WERI-Rb-1 (cell line): ENCODE measurements around the gene LYL1.
A peak's percentile ranks its signal among the peaks of the same experiment; 100 is the strongest.

Experiments used
- DNase-seq: peaks from one replicate; pipeline ENCODE4 v3.0.0-alpha.2; 2020
- H3K27ac ChIP-seq: fragments of 250-450 bp; sonication (Bioruptor Pico); 2 replicates; pipeline ENCODE4 v1.5.1; 2020; ENCODE audit warnings: mild to moderate bottlenecking, moderate library complexity
- H3K27me3 ChIP-seq: fragments of 250-450 bp; sonication (Bioruptor Pico); 2 replicates; pipeline ENCODE4 v1.5.1; 2021; ENCODE audit warnings: mild to moderate bottlenecking, low read depth, moderate library complexity; ENCODE audit not compliant: insufficient read depth, severe bottlenecking
- H3K36me3 ChIP-seq: fragments of 250-450 bp; sonication (Bioruptor Pico); 2 replicates; pipeline ENCODE4 v1.5.1; 2020; ENCODE audit warnings: mild to moderate bottlenecking, moderate library complexity
- H3K4me3 ChIP-seq: 2 replicates; pipeline ENCODE4 v1.5.1; 2011; ENCODE audit warnings: low read depth, mild to moderate bottlenecking, control low read depth, low read length
- H3K9me3 ChIP-seq: fragments of 250-450 bp; sonication (Bioruptor Pico); 2 replicates; pipeline ENCODE4 v1.5.1; 2021; ENCODE audit warnings: mild to moderate bottlenecking, moderate library complexity; ENCODE audit not compliant: severe bottlenecking
- TF ChIP-seq, protein P1 (sequence below): IDR thresholded peaks from 2 replicates; pipeline ENCODE4 v1.5.1; 2011; ENCODE audit warnings: low read depth, mild to moderate bottlenecking, control low read depth, inconsistent platforms, low read length

The LYL1 gene

DNA sequence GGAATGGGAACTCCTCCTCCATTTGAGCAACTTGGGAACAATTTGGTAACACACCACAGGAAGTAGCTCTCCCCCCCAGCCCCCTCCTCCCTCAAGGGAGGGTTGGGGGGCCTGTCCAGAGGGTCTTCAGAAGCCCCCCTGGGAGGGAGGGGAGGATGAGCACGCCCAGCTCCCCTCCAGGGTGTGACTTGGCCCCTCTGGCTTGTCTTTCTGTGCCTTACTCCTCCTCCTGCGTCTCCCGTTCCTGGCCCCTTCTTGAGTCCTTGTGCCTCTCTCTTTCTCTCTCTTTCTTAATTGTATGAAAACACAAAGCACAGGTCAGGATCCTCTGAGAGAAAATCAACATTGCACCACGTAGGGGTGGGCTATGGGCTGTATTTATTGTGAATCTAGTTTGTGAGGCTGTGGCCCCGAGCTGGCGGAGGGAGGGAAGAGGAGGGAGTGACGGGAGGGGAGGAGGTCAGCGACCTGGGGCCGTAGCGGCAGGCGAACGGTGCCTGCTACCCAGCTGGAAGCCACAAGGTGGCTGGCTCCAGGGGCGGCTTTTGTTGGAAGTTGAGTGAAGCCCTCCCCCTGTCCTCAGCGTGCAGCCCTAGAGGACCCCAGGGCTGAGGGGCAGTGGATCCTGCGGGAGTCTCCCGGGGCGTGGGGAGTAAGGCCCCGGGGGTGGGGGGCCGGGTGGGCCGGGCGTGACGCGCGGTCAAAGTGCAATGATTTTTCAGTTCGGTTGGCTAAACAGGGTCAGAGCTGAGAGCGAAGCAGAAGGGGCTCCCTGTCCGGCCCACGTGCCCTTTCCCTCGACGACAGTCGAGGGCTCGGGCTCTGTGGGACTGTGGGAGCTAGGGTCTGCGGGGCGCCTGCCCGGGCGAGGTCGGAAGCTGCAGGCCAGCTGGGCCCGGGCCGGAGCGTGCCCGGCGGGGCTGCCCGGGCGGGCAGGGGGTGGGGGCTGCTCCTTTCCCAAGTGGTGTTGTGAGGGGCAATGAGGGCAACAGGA, 6.4 kb downstream of the LYL1 start:
- Histone ChIP-seq H3K9me3 (no peaks in the 10 kb centered on the region), H3K4me3 (no peak overlapping the region), H3K36me3 (no peaks in the 10 kb centered on the region), H3K27me3 (no peaks in the 10 kb centered on the region), H3K27ac (peak overlapping the region; percentile 14; the same call in 1 of the 2 replicates)
- peak; percentile 71 for DNase-seq
- TF ChIP-seq, protein P1, sequence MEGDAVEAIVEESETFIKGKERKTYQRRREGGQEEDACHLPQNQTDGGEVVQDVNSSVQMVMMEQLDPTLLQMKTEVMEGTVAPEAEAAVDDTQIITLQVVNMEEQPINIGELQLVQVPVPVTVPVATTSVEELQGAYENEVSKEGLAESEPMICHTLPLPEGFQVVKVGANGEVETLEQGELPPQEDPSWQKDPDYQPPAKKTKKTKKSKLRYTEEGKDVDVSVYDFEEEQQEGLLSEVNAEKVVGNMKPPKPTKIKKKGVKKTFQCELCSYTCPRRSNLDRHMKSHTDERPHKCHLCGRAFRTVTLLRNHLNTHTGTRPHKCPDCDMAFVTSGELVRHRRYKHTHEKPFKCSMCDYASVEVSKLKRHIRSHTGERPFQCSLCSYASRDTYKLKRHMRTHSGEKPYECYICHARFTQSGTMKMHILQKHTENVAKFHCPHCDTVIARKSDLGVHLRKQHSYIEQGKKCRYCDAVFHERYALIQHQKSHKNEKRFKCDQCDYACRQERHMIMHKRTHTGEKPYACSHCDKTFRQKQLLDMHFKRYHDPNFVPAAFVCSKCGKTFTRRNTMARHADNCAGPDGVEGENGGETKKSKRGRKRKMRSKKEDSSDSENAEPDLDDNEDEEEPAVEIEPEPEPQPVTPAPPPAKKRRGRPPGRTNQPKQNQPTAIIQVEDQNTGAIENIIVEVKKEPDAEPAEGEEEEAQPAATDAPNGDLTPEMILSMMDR: peak; percentile 48

DNA sequence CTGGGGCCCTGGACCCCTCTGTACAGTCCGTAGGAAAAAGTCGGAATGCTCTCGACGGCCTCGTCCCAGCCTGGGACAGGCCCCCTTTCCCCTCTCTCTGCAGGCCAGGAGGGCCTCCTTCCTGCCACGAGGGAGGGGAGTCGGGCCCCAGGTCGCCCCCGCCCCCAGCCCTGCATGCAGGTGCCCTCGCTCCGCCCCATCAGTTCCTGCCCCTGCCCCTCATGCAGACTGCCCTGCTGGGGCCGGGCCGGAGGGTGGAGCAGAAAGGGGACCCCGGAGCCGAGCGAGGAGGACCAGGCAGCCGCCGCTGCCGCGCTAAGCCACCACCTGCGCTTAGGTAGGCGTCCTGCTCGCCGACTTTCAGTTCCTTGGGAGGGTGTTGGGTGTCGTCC, 7.3 kb downstream of the LYL1 start:
- Histone ChIP-seq H3K9me3 (no peaks in the 10 kb centered on the region), H3K27ac (no peak overlapping the region), H3K27me3 (no peaks in the 10 kb centered on the region), H3K4me3 (no peak overlapping the region), H3K36me3 (no peaks in the 10 kb centered on the region)
- TF ChIP-seq, protein P1: no peak
- DNase-seq: no peak

DNA sequence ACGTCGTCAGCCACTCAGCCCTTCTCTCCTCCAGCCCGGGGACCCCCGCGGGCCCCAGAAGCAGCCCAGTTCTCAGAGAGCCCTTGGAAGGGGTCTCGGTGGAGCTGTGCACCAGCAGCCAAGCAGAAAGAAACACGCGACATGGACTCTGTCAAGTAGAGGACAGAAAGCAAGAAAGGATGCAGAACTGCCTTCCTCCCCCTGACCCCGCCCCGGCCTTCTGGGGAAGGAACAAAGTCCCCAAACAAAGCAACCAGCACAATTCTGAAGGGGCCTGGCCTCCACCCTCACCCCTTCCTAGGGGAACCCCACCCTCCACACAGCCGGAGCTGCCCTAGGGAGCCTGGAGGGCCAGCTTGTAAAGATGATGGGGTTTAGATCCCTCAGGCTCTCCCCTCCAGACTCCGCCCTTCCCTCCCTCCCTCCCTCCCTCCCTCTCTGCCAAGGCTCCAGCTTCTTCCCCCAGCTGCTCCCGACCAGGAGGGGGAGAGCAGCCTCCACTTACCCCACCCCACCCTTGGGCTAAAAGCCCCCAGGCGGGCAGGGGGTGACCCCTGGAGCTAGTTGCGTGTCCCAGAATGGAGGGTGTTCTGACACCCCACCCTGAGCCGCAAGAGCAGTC, 7.8 kb downstream of the LYL1 start:
- peak; percentile 39 for DNase-seq
- H3K36me3 ChIP-seq: no peaks in the 10 kb centered on the region
- no peak overlapping the region for H3K4me3 ChIP-seq
- H3K27me3 ChIP-seq: no peaks in the 10 kb centered on the region
- no peak overlapping the region for H3K27ac ChIP-seq
- TF ChIP-seq, protein P1: no peak
- no peaks in the 10 kb centered on the region for H3K9me3 ChIP-seq

DNA sequence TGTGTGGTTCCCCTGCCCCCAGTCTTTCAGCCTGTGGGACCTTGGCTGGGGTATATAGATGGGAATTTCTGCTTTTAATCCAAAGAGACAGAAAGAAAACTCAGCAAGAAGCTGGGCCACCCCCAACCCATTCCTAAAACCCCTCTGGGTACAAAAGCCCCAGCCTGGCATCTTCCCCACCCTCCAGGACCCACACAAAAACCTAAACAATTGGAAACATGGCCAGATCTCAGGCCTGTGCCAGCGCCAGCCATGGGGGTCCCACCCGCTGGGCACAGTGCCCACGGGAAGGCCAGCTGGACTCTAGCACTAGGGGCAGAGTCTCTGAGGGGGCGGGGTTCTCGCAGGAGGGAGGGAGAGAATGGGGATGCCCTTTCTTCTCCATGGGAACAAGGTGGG, 8.6 kb downstream of the LYL1 start:
- Histone ChIP-seq H3K4me3 (no peak overlapping the region), H3K27me3 (no peaks in the 10 kb centered on the region), H3K36me3 (no peaks in the 10 kb centered on the region), H3K9me3 (no peaks in the 10 kb centered on the region), H3K27ac (no peak overlapping the region; the same call in 1 of the 2 replicates)
- TF ChIP-seq, protein P1: no peak
- DNase-seq: no peak

DNA sequence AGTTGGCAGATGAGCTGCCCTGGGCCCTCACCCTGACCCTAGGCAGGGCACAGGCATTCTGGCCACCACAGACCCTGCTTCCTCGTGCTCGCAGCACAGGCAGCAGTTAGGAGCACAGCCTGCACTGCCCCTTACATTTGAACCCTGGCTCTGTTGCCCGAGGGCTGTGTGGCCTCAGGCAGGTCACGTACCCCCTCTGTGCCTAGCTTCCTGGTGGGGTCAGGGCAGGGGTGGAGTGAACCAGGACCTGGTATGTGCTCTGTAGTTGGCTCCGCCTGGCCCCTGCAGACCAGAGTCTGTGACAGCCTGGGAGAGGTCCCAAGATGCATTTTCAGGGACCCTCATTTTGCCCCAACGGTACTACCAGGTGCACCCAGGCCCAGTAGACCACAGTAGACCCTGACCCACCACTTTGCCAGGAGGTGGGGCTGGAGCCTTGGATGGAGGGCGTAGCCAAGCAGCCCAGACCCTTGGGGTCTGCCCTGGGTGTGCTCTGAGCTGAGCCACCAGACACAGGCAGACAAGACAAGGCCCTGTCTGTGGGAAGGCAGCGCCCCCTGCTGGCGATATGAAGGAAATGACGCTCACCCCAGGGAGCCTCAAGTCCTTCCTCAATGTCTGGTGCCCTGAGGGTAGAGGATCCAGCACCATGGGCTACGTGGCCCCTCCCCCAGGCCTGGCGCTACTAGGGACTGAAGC, 9.1 kb downstream of the LYL1 start:
- H3K9me3 ChIP-seq: no peaks in the 10 kb centered on the region
- no peak overlapping the region; the same call in 1 of the 2 replicates for H3K27ac ChIP-seq
- TF ChIP-seq, protein P1: peak; percentile 96
- no peaks in the 10 kb centered on the region for H3K27me3 ChIP-seq
- peak; percentile 84 for DNase-seq
- no peak overlapping the region for H3K4me3 ChIP-seq
- H3K36me3 ChIP-seq: no peaks in the 10 kb centered on the region
